H1 (cell line): ENCODE data around the gene PLEKHG5. TPM values are rescaled to one million over a fixed set of nuclear protein-coding genes. Genes with fewer than 3 reads are reported as not detected.

Experiments used
- CTCF ChIA-PET: fragments of 300-600 bp; sonication (Branson Sonifier 250); formaldehyde crosslinking; loops from one replicate; lab custom pipeline; 2021; ENCODE audit not compliant: partially characterized antibody; lab: Charles Lee
- POLR2A ChIA-PET: fragments of 300-600 bp; sonication (Branson Sonifier 250); formaldehyde crosslinking; loops from one replicate; lab custom pipeline; 2021; ENCODE audit warnings: inconsistent platforms; ENCODE audit not compliant: partially characterized antibody; lab: Charles Lee
- DNase-seq, 2 experiments: peaks; one replicate each; pipeline versions ENCODE4 v3.0.0 to v3.0.0-alpha.2; 2010 to 2022; ENCODE audit warnings: low spot score in 2 of 2, low read depth in 1 of 2, mixed read lengths in 1 of 2
- FAIRE-seq: peaks from 2 replicates; lab custom pipeline; 2011; peaks lifted over from hg19 to GRCh38; lab: Jason Lieb, UNC
- H2AFZ ChIP-seq: 2 replicates; pipeline ENCODE4 v1.8.1; 2012; ENCODE audit warnings: low read length, inconsistent platforms
- H2AK5ac ChIP-seq: 2 replicates; pipeline ENCODE4 v1.6.1; 2013; ENCODE audit warnings: low read depth, low read length
- H2BK120ac ChIP-seq: replicated peaks from 2 replicates; pipeline ENCODE3; 2013; ENCODE audit warnings: low read depth, low read length, inconsistent platforms
- H2BK12ac ChIP-seq: 2 replicates; pipeline ENCODE4 v1.6.1; 2013; ENCODE audit warnings: low read depth, low read length
- H2BK15ac ChIP-seq: 2 replicates; pipeline ENCODE4 v1.6.1; 2013; ENCODE audit warnings: low read length
- H2BK20ac ChIP-seq: 2 replicates; pipeline ENCODE4 v1.6.1; 2013; ENCODE audit warnings: low read length
- H2BK5ac ChIP-seq: 2 replicates; pipeline ENCODE4 v1.6.1; 2013; ENCODE audit warnings: low read depth, low read length
- H3K14ac ChIP-seq: 2 replicates; pipeline ENCODE4 v1.6.1; 2013; ENCODE audit warnings: inconsistent platforms; ENCODE audit not compliant: insufficient read length
- H3K18ac ChIP-seq: 2 replicates; pipeline ENCODE4 v1.6.1; 2013; ENCODE audit warnings: low read length; ENCODE audit errors: extremely low read depth
- H3K23ac ChIP-seq: 2 replicates; pipeline ENCODE4 v1.6.1; 2013; ENCODE audit warnings: inconsistent platforms; ENCODE audit not compliant: insufficient read length
- H3K23me2 ChIP-seq: 2 replicates; pipeline ENCODE4 v1.6.1; 2013; ENCODE audit warnings: low read depth, low read length
- H3K27ac ChIP-seq: 2 replicates; pipeline ENCODE4 v1.6.1; 2011; ENCODE audit warnings: low read depth, low read length, inconsistent platforms
- H3K27me3 ChIP-seq, 4 experiments: replicated peaks in 1 of 4; 1 replicate in 1 of 4; 2 replicates in 3 of 4; pipeline versions ENCODE4 v1.6.1 to v1.8.1; 2011 to 2013; ENCODE audit warnings: low read length in 3 of 4, mild to moderate bottlenecking in 3 of 4, inconsistent platforms in 2 of 4, mixed read lengths in 2 of 4, moderate library complexity in 1 of 4; ENCODE audit not compliant: control insufficient read depth in 3 of 4, insufficient read depth in 3 of 4; ENCODE audit errors: extremely low read depth in 1 of 4
- H3K36me3 ChIP-seq, 4 experiments: 2 replicates each; pipeline versions ENCODE4 v1.6.1 to v1.8.1; 2011 to 2013; ENCODE audit warnings: mild to moderate bottlenecking in 4 of 4, low read length in 3 of 4, moderate library complexity in 2 of 4, control low read depth in 1 of 4, inconsistent platforms in 1 of 4; ENCODE audit not compliant: insufficient read depth in 4 of 4, control insufficient read depth in 2 of 4
- H3K4ac ChIP-seq: replicated peaks from 2 replicates; pipeline ENCODE3; 2013; ENCODE audit warnings: low read length, low read depth, mixed read lengths, inconsistent platforms; ENCODE audit not compliant: insufficient read length
- H3K4me1 ChIP-seq, 4 experiments: replicated peaks in 1 of 4; 1 replicate in 1 of 4; 2 replicates in 3 of 4; pipeline versions ENCODE4 v1.6.1 to v1.8.1; 2011 to 2013; ENCODE audit warnings: low read length in 3 of 4, inconsistent platforms in 2 of 4, mixed read lengths in 1 of 4; ENCODE audit not compliant: insufficient read depth in 4 of 4, control insufficient read depth in 3 of 4
- H3K4me2 ChIP-seq, 2 experiments: 2 replicates each; pipeline versions ENCODE4 v1.6.1 to v1.8.1; 2011 to 2013; ENCODE audit warnings: low read depth in 2 of 2, low read length in 2 of 2, control low read depth in 1 of 2, inconsistent platforms in 1 of 2, mild to moderate bottlenecking in 1 of 2; ENCODE audit not compliant: insufficient read depth in 1 of 2
- H3K4me3 ChIP-seq, 4 experiments: fragments of 200-600, 300-600 bp in 1 of 4; sonication (generic), shearing (Covaris generic), sonication (Bioruptor Twin) in 1 of 4; 2 replicates each; pipeline versions ENCODE4 v1.5.1 to v1.8.1; 2011 to 2016; ENCODE audit warnings: low read length in 4 of 4, low read depth in 3 of 4, control low read depth in 2 of 4, inconsistent platforms in 2 of 4, mild to moderate bottlenecking in 2 of 4, mixed read lengths in 1 of 4, moderate library complexity in 1 of 4; ENCODE audit not compliant: insufficient read depth in 2 of 4; ENCODE audit errors: extremely low read depth in 1 of 4
- H3K56ac ChIP-seq: replicated peaks from 2 replicates; pipeline ENCODE3; 2013; ENCODE audit warnings: low read depth, mild to moderate bottlenecking, mixed read lengths, low read length, inconsistent platforms; ENCODE audit not compliant: insufficient read length
- H3K79me1 ChIP-seq: 2 replicates; pipeline ENCODE4 v1.6.1; 2013; ENCODE audit warnings: low read depth, low read length, control low read depth
- H3K79me2 ChIP-seq, 2 experiments: 2 replicates each; pipeline versions ENCODE4 v1.6.1 to v1.8.1; 2012 to 2013; ENCODE audit warnings: low read length in 2 of 2, mild to moderate bottlenecking in 2 of 2, inconsistent platforms in 1 of 2; ENCODE audit not compliant: insufficient read depth in 2 of 2, control insufficient read depth in 1 of 2
- H3K9ac ChIP-seq, 4 experiments: replicated peaks in 1 of 4; 1 replicate in 1 of 4; 2 replicates in 3 of 4; pipeline versions ENCODE4 v1.6.1 to v1.8.1; 2011 to 2013; ENCODE audit warnings: low read depth in 3 of 4, low read length in 3 of 4, control low read depth in 2 of 4, mild to moderate bottlenecking in 2 of 4, moderate library complexity in 2 of 4, inconsistent platforms in 1 of 4; ENCODE audit errors: extremely low read depth in 1 of 4
- H3K9me3 ChIP-seq, 2 experiments: 2 replicates each; pipeline versions ENCODE4 v1.6.1 to v1.8.1; 2012 to 2013; ENCODE audit warnings: mild to moderate bottlenecking in 2 of 2, moderate library complexity in 2 of 2, control low read depth in 1 of 2, inconsistent platforms in 1 of 2, low read depth in 1 of 2, low read length in 1 of 2, mixed read lengths in 1 of 2; ENCODE audit not compliant: insufficient read depth in 2 of 2
- H4K20me1 ChIP-seq, 2 experiments: replicated peaks in 1 of 2; 2 replicates each; pipeline versions ENCODE3 to v1.8.1; 2011 to 2013; ENCODE audit warnings: inconsistent platforms in 2 of 2, low read length in 2 of 2, mild to moderate bottlenecking in 1 of 2; ENCODE audit not compliant: insufficient read depth in 2 of 2, control insufficient read depth in 1 of 2
- H4K5ac ChIP-seq: 2 replicates; pipeline ENCODE4 v1.6.1; 2013; ENCODE audit warnings: low read length, low read depth, mixed read lengths, inconsistent platforms; ENCODE audit not compliant: insufficient read length
- H4K8ac ChIP-seq: 2 replicates; pipeline ENCODE4 v1.8.0; 2013; ENCODE audit warnings: mild to moderate bottlenecking, moderate library complexity, low read length, inconsistent platforms; ENCODE audit not compliant: insufficient read depth; ENCODE audit errors: extremely low read depth
- H4K91ac ChIP-seq: replicated peaks from 2 replicates; pipeline ENCODE3; 2013; ENCODE audit warnings: low read length, mixed read lengths, inconsistent platforms; ENCODE audit not compliant: insufficient read length
- BRCA1 ChIP-seq: IDR thresholded peaks from 2 replicates; pipeline ENCODE4 v1.6.1; 2012; ENCODE audit warnings: low read depth, low read length, improper control_type of control experiment
- EP300 ChIP-seq, 2 experiments: IDR thresholded peaks; 1 replicate in 1 of 2; 2 replicates in 1 of 2; pipeline ENCODE4 v1.6.1; 2011 to 2012; ENCODE audit warnings: low read depth in 2 of 2, low read length in 2 of 2, mild to moderate bottlenecking in 2 of 2, borderline replicate concordance in 1 of 2, inconsistent platforms in 1 of 2, moderate library complexity in 1 of 2
- FOSL1 ChIP-seq: IDR thresholded peaks from 2 replicates; pipeline ENCODE4 v1.6.1; 2011; ENCODE audit warnings: mild to moderate bottlenecking, low read depth, low read length, moderate library complexity; ENCODE audit not compliant: insufficient read depth
- KDM4A ChIP-seq: IDR thresholded peaks from one replicate; pipeline ENCODE4 v1.7.1; 2012; ENCODE audit warnings: low read depth, mild to moderate bottlenecking, moderate library complexity, low read length, inconsistent platforms; ENCODE audit not compliant: severe bottlenecking
- KDM5A ChIP-seq: fragments of 200-600 bp; IDR thresholded peaks from 2 replicates; pipeline ENCODE4 v1.7.1; 2012; ENCODE audit warnings: mild to moderate bottlenecking, low read length, inconsistent platforms, mixed read lengths
- MAX ChIP-seq: IDR thresholded peaks from 2 replicates; pipeline ENCODE4 v1.6.1; 2012; ENCODE audit warnings: inconsistent platforms
- POLR2A ChIP-seq, 2 experiments: IDR thresholded peaks; 1 replicate in 1 of 2; 2 replicates in 1 of 2; pipeline ENCODE4 v1.6.1; 2011; ENCODE audit warnings: low read depth in 2 of 2, low read length in 2 of 2, mild to moderate bottlenecking in 2 of 2; ENCODE audit errors: control extremely low read depth in 1 of 2
- SIX5 ChIP-seq: IDR thresholded peaks from 2 replicates; pipeline ENCODE4 v1.6.1; 2011; ENCODE audit warnings: mild to moderate bottlenecking, low read depth, low read length
- SP4 ChIP-seq: IDR thresholded peaks from 2 replicates; pipeline ENCODE4 v1.6.1; 2012; ENCODE audit warnings: low read length, inconsistent platforms
- TAF1 ChIP-seq: IDR thresholded peaks from 2 replicates; pipeline ENCODE4 v1.6.1; 2011; ENCODE audit warnings: mild to moderate bottlenecking, low read depth, low read length
- WGBS, 2 experiments: shearing (Covaris generic) in 1 of 2; methylation state at CpG; one replicate each; pipeline versions ENCODE4 v1.1.6 to v1.1.7; 2013 to 2015; ENCODE audit warnings: low lambda C conversion rate in 2 of 2, mixed read lengths in 2 of 2, inconsistent platforms in 1 of 2, low coverage in 1 of 2, missing lambda C conversion rate in 1 of 2; ENCODE audit not compliant: insufficient replicate concordance in 2 of 2, insufficient coverage in 1 of 2, insufficient read length in 1 of 2; ENCODE audit errors: extremely low coverage in 1 of 2, missing lambda C conversion rate in 1 of 2; 5-methylcytosine and 5-hydroxymethylcytosine counted together
- polyA plus RNA-seq, 7 experiments: library from polyadenylated mRNA; depleted of rRNA in 3 of 7; stranded (reverse) in 5 of 7; unstranded in 2 of 7; fragments of >200 nt in 5 of 7; fragments of 200-250 nt in 2 of 7; gene quantifications; 1 replicate in 5 of 7; 2 replicates in 1 of 7; 4 replicates in 1 of 7; pipeline versions ENCODE4 v1.2.1 to v1.2.3, GENCODE V29; 2011 to 2013; ENCODE audit warnings: missing spikeins in 2 of 7, mixed read lengths in 2 of 7
- total RNA-seq: library from RNA; stranded (reverse); fragmentation: NEBNext Ultra II Directional; extraction: Animal tissue kit (Norgen Biotek cat#: 25700); gene quantifications from 2 replicates; pipeline ENCODE4 v1.2.1, GENCODE V29; 2021

PLEKHG5 gene
- total and polyA plus RNA-seq, 2 of the 8 experiments (the other 6 are each of a cell fraction or from before 2014, with no cell fraction given) = 10.4 to 13.8 TPM

GRCh38 chr1:6471086-6471969, 20.1 kb downstream of the PLEKHG5 start:
- Histone ChIP-seq H3K9ac (no peak overlapping the region), H3K79me2 (no peaks in the 10 kb centered on the region), H3K27me3 (peaks cover 0 to 3% (median 0%) of the 10 kb centered on the region in 4 experiments; a peak in 1 of 7 replicates), H3K23me2 (no peaks in the 10 kb centered on the region), H4K8ac (peak overlapping the region; percentile 60; the same call in 1 of the 2 replicates), H3K18ac (peak overlapping the region; percentile 60; the same call in 1 of the 2 replicates), H2AFZ (no peak overlapping the region), H3K4me1 (peaks cover 0 to 21% (median 12%) of the 10 kb centered on the region in 4 experiments; a peak in 6 of 7 replicates), H2BK12ac (peak overlapping the region; percentile 60; the same call in 1 of the 2 replicates), H2BK20ac (no peak overlapping the region), H4K5ac (no peak overlapping the region), H2BK5ac (0 out of 2 replicates have a peak overlapping the region, but pooled peaks have one; percentile 24), H3K23ac (no peak overlapping the region), H4K20me1 (peaks cover 5 to 12% of the 10 kb centered on the region in 2 experiments), H3K4ac (no peak overlapping the region), H3K27ac (no peak overlapping the region), H4K91ac (no peak overlapping the region), H3K4me3 (peak overlapping the region; percentile 4 to 48 (median 17); a peak in 4 of 8 replicates), H2AK5ac (0 out of 2 replicates have a peak overlapping the region, but pooled peaks have one; percentile 9), H3K56ac (no peak overlapping the region), H3K14ac (no peak overlapping the region), H2BK15ac (peak overlapping the region; percentile 61; the same call in 1 of the 2 replicates), H3K9me3 (no peaks in the 10 kb centered on the region), H2BK120ac (no peak overlapping the region), H3K4me2 (peak overlapping the region; percentile 42 to 55; a peak in 3 of 4 replicates), H3K79me1 (no peaks in the 10 kb centered on the region), H3K36me3 (peaks cover 5 to 24% (median 11%) of the 10 kb centered on the region in 4 experiments; a peak in 5 of 8 replicates)
- FAIRE-seq (no peak), DNase-seq (peak in 1 of 2 experiments; percentile 87)
- CTCF ChIA-PET = interaction anchor here (0.7 to 6.1 kb wide), 25 partner anchors 9 to 414 kb away, joined by 3 to 79 read pairs (median 5); partner anchors contain the start of gene PLEKHG5
- WGBS, 2 experiments = 84% methylated on average over 18 of the region's 67 CpGs; no CpG with 5 or more reads in 1 of the 2 experiments
- POLR2A ChIA-PET = interaction anchor here (0.6 to 13.7 kb wide), 7 partner anchors 9 to 141 kb away, joined by 3 to 123 read pairs (median 3); no protein-coding TSS in a partner anchor
- TF ChIP-seq KDM4A = peak; percentile 48
- TF ChIP-seq POLR2A (IDR thresholded peaks at IDR 0.05; ENCODE audit: control extremely low read depth in 1 of 2, low read depth in 2 of 2, low read length in 2 of 2) = no peak
- TF ChIP-seq TAF1 = 0 out of 2 replicates have a peak, but pooled peaks have one; percentile 34
- TF ChIP-seq SIX5 = no peak
- TF ChIP-seq MAX = no peak
- TF ChIP-seq EP300 (IDR thresholded peaks at IDR 0.05; ENCODE audit: borderline replicate concordance in 1 of 2, low read depth in 2 of 2, low read length in 2 of 2) = no peak
- TF ChIP-seq KDM5A = no peak
- TF ChIP-seq FOSL1 = no peak
- TF ChIP-seq SP4 = no peak
- no peak for TF ChIP-seq BRCA1
